Mammary epithelial cell (primary cell): ENCODE measurements around the gene NUDT3.

Experiments used
- CTCF ChIP-seq, 2 donors: IDR thresholded peaks in 1 of 2; conservative IDR thresholded peaks in 1 of 2; 2 replicates each; pipeline ENCODE4 v1.5.1; 2011 to 2012; ENCODE audit warnings: inconsistent platforms in 2 of 2, low read length in 2 of 2, mild to moderate bottlenecking in 2 of 2, control low read depth in 1 of 2, low read depth in 1 of 2; ENCODE audit not compliant: insufficient read depth in 1 of 2; ENCODE audit errors: extremely low read depth in 1 of 2
- EZH2 ChIP-seq: IDR thresholded peaks from 2 replicates; pipeline ENCODE4 v1.6.1; 2012; ENCODE audit warnings: low read length, inconsistent platforms, borderline replicate concordance

- no peak for TF ChIP-seq CTCF (conservative IDR thresholded peaks at IDR 0.05 in 1 of 2, IDR thresholded peaks at IDR 0.05 in 1 of 2; ENCODE audit: extremely low read depth in 1 of 2, insufficient read depth in 1 of 2, low read depth in 1 of 2, low read length in 2 of 2)
- TF ChIP-seq EZH2: no peak
Observed at GRCh38 chr6:34357937-34358336, 34.5 kb downstream of the NUDT3 start.
